D721Med (cell line): ENCODE measurements around the gene CCDC51.
"Not testable (repeated sequence)": the region's sequence is repeated elsewhere in the genome, so short reads cannot be mapped to it uniquely, and the experiment has no call there.

ENCODE experiments used
- DNase-seq: peaks from one replicate; pipeline ENCODE4 v3.0.0; 2011; ENCODE audit warnings: low spot score; ENCODE audit not compliant: insufficient read length
- FAIRE-seq: peaks from 2 replicates; lab custom pipeline; 2011; peaks lifted over from hg19 to GRCh38; lab: Jason Lieb, UNC
- TF ChIP-seq, protein P1 (sequence below): IDR thresholded peaks from 2 replicates; pipeline ENCODE4 v1.5.1; 2012; ENCODE audit warnings: mild to moderate bottlenecking, control low read depth; ENCODE audit not compliant: insufficient read depth; ENCODE audit errors: missing control alignments

The CCDC51 gene

DNA sequence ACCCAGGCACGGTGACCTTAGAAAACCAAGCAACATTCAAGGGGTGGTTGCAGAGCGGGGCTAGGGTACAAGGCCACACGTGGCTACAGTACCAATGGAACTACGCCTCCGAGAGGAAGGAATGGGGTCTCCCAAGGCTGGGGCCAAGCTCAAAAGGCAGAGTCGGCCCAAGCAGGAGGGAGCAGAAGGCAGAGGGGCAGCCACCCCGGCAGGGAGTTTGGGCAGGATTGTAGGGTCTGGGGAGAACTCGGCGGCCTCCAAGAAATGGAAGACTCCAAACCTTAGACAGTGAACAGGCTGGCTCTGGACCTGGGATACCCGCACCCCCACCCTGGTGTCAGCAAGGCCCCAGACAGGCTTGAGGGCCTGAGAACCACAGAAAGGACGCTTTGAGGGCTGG is 35.3 kb upstream of the CCDC51 start:
- FAIRE-seq, result no peak
- TF ChIP-seq, protein P1, sequence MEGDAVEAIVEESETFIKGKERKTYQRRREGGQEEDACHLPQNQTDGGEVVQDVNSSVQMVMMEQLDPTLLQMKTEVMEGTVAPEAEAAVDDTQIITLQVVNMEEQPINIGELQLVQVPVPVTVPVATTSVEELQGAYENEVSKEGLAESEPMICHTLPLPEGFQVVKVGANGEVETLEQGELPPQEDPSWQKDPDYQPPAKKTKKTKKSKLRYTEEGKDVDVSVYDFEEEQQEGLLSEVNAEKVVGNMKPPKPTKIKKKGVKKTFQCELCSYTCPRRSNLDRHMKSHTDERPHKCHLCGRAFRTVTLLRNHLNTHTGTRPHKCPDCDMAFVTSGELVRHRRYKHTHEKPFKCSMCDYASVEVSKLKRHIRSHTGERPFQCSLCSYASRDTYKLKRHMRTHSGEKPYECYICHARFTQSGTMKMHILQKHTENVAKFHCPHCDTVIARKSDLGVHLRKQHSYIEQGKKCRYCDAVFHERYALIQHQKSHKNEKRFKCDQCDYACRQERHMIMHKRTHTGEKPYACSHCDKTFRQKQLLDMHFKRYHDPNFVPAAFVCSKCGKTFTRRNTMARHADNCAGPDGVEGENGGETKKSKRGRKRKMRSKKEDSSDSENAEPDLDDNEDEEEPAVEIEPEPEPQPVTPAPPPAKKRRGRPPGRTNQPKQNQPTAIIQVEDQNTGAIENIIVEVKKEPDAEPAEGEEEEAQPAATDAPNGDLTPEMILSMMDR, result no peak

DNA sequence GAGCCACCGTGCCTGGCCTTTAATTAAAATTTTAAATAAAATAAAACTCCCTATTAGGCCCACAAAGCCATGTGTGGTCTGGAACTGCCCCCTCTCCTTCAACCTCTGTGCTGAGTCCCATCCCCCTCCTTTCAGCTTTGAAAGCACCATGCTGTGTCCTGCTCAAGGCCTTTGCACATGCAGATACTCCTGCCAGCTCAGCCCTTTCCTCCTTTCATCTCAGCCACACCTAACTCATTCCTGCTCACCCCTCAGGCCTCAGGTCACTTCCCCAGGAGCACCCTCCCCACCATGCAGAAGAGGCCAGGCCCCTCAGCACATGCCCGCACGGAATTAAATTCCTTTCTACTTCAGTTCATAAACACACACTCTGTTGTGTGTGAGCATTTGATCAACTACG is 34.7 kb upstream of the CCDC51 start:
- TF ChIP-seq, protein P1, result no peak
- FAIRE-seq (no peak), DNase-seq (no peak)

More for the DNA sequence above, 35.3 kb upstream of the CCDC51 start:
- no peak for DNase-seq

DNA sequence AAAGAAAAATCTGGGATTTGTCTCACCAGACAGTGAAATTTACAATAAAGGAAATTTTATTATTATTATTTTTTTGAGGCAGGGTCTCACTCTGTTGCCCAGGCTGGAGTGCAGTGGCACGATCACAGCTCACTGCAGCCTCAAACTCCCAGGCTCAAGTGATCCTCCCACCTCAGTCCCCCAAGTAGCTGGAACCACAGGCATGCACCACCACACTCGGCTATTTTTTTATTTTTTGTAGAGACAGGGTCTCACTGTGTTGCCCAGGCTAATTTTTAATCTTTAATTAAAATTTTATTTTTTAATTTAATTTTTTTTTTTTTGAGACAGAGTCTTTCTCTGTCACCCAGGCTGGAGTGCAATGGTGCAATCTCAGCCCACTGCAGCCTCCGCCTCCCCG is 34.1 kb upstream of the CCDC51 start:
- not testable (repeated sequence) for DNase-seq, FAIRE-seq

DNA sequence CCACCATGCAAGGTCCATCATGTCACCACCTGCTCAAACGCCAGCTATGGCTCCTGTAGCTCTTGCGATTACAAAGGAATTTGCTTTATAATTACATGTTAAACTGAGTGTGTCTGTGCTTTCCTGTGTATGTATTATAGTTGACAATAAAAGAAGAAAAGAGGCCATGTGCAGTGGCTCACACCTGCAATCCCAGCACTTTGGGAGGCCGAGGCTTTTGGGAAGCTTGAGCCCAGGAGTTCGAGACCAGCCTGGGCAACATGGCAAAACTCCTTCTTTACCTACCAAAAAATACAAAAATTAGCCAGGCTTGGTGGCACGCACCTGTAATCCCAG is 33.7 kb upstream of the CCDC51 start:
- FAIRE-seq (no peak), DNase-seq (peak; percentile 31)
- TF ChIP-seq, protein P1, result no peak

DNA sequence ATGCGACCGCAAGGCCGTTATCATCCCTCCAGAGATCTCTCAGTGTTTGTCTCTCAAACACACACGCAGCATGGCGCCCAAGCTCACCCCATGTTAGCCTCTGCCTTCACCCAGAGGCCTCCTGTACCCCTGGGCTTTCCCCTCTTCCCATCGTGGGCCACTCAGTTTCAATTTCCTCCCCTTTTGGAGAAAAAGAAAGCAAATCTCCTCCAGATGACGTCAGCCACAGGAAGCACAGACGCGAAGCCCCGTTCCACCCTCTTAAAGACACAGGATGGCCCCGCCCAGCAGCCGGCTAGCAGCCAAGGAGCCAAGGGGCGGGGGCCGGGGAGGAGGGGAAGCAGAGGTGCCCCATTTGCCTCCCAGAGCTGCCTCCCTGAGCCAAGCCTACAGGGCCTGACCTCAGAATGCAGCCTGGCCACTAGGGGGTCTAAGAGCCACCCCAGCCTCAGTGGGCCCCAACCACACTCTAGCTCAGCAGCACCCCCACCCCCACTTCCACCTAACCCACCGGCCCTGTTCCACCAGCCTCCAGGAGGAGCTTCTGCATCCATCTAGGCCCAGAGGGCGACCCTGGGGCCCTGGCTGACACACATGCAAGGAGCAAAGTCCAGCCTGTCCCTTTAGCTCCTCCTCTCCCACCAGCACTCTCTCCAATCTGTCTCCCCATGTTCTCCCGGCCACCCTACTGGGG is 33.2 kb upstream of the CCDC51 start:
- TF ChIP-seq, protein P1, result peak; percentile 33
- DNase-seq (peak; percentile 93), FAIRE-seq (no peak)

DNA sequence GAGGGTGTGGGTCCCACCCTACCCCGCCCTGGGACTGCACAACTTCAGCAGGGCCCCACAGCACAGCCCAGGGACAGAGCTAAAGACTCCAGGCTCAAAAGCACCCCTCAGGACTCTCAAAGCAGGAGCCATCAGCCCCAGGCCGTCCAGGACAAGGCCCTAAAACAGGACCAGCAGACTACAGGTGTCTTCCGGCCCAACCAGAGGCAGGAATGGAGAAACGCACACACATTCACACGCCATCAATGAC is 32.7 kb upstream of the CCDC51 start:
- FAIRE-seq, result no peak
- TF ChIP-seq, protein P1, result no peak
- peak; percentile 44 for DNase-seq

DNA sequence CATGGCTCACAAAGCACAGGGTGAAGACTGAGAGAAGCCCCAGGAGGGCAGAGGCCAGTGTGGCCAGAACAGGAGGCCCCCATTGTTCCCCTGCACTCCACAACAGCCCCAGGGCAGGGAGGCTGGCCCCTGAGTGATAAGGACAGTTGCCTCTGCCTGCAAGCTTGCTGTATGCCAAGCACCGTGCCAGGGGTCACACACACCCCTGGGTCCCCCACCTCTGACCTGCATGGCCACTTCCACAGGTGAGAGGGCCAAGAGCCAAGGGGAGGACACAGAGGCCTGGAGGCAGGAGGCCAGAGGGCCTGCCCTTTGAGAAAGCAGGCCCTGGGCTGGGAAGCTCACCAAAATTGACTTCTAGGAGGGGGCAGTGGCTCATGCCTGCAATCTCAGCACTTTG is 30.4 kb upstream of the CCDC51 start:
- FAIRE-seq (no peak), DNase-seq (no peak)
- TF ChIP-seq, protein P1, result no peak
